ENCODE measurements around the gene CAPZA1.

Gene CAPZA1

GRCh38 chr1:112693821-112694220, 74.2 kb downstream of the CAPZA1 start:
- WGBS (ENCODE audit: extremely low coverage, insufficient coverage, insufficient read length) = no CpG with 5 or more reads among the region's 6 CpGs
- Histone ChIP-seq H3K9me3 (ENCODE audit: insufficient read depth, low read depth, low read length) (no peaks in the 10 kb centered on the region), H3K36me3 (ENCODE audit: control insufficient read depth in 1 of 2, insufficient read depth in 2 of 2, low read length in 2 of 2) (peaks cover 58 to 65% of the 10 kb centered on the region in 2 experiments), H2BK120ac (ENCODE audit: insufficient read depth, low read length, poor library complexity) (no peak overlapping the region), H2AK5ac (ENCODE audit: low read length) (no peak overlapping the region), H3K18ac (ENCODE audit: low read length) (no peak overlapping the region), H3K79me1 (ENCODE audit: low read length) (peaks cover 3% of the 10 kb centered on the region), H3K27me3 (ENCODE audit: insufficient read depth, low read length) (no peaks in the 10 kb centered on the region), H3K4me2 (ENCODE audit: low read length) (no peak overlapping the region), H2BK12ac (ENCODE audit: low read length) (no peak overlapping the region), H3K23ac (ENCODE audit: low read length) (no peak overlapping the region), H4K12ac (ENCODE audit: low read depth, low read length) (no peak overlapping the region), H3K14ac (ENCODE audit: low read length) (no peak overlapping the region), H2BK5ac (ENCODE audit: low read depth, low read length, poor library complexity) (no peak overlapping the region), H3K4me3 (ENCODE audit: low read depth, low read length) (no peak overlapping the region), H2AFZ (ENCODE audit: insufficient read depth, low read length, poor library complexity) (no peak overlapping the region), H3K9ac (ENCODE audit: low read length) (no peak overlapping the region), H3K4me1 (ENCODE audit: control insufficient read depth in 1 of 2, insufficient read depth in 2 of 2, low read length in 2 of 2) (peaks cover 12% of the 10 kb centered on the region in 2 experiments), H3K4ac (ENCODE audit: low read depth, low read length) (no peak overlapping the region), H4K91ac (ENCODE audit: low read depth, low read length) (no peak overlapping the region), H3K27ac (ENCODE audit: low read depth, low read length) (no peak overlapping the region), H3K79me2 (ENCODE audit: control insufficient read depth, insufficient read depth, low read length, poor library complexity) (no peaks in the 10 kb centered on the region), H4K8ac (ENCODE audit: low read depth, low read length) (no peak overlapping the region)
- DNase-seq = no peak

GRCh38 chr1:112694363-112694929, 74.8 kb downstream of the CAPZA1 start:
- no peak overlapping the region for H3K4me2 ChIP-seq (ENCODE audit: low read length)
- H3K27me3 ChIP-seq (ENCODE audit: insufficient read depth, low read length) = no peaks in the 10 kb centered on the region
- no peak overlapping the region for H3K23ac ChIP-seq (ENCODE audit: low read length)
- H2BK12ac ChIP-seq (ENCODE audit: low read length) = no peak overlapping the region
- no peak for DNase-seq
- H3K4ac ChIP-seq (ENCODE audit: low read depth, low read length) = no peak overlapping the region
- H2BK120ac ChIP-seq (ENCODE audit: insufficient read depth, low read length, poor library complexity) = no peak overlapping the region
- H3K9ac ChIP-seq (ENCODE audit: low read length) = no peak overlapping the region
- H4K8ac ChIP-seq (ENCODE audit: low read depth, low read length) = no peak overlapping the region
- H3K36me3 ChIP-seq (ENCODE audit: control insufficient read depth in 1 of 2, insufficient read depth in 2 of 2, low read length in 2 of 2) = peaks cover 56 to 66% of the 10 kb centered on the region in 2 experiments
- no peak overlapping the region for H3K14ac ChIP-seq (ENCODE audit: low read length)
- H3K9me3 ChIP-seq (ENCODE audit: insufficient read depth, low read depth, low read length) = no peaks in the 10 kb centered on the region
- H2BK5ac ChIP-seq (ENCODE audit: low read depth, low read length, poor library complexity) = no peak overlapping the region
- no peaks in the 10 kb centered on the region for H3K79me2 ChIP-seq (ENCODE audit: control insufficient read depth, insufficient read depth, low read length, poor library complexity)
- H3K4me3 ChIP-seq (ENCODE audit: low read depth, low read length) = no peak overlapping the region
- peaks cover 15% of the 10 kb centered on the region in 2 experiments for H3K4me1 ChIP-seq (ENCODE audit: control insufficient read depth in 1 of 2, insufficient read depth in 2 of 2, low read length in 2 of 2)
- H2AFZ ChIP-seq (ENCODE audit: insufficient read depth, low read length, poor library complexity) = no peak overlapping the region
- no peak overlapping the region for H2AK5ac ChIP-seq (ENCODE audit: low read length)
- H4K12ac ChIP-seq (ENCODE audit: low read depth, low read length) = peak overlapping the region; percentile 68
- H3K27ac ChIP-seq (ENCODE audit: low read depth, low read length) = no peak overlapping the region
- no peak overlapping the region for H4K91ac ChIP-seq (ENCODE audit: low read depth, low read length)
- WGBS (ENCODE audit: extremely low coverage, insufficient coverage, insufficient read length) = no CpG with 5 or more reads among the region's 15 CpGs
- peaks cover 5% of the 10 kb centered on the region for H3K79me1 ChIP-seq (ENCODE audit: low read length)
- no peak overlapping the region for H3K18ac ChIP-seq (ENCODE audit: low read length)

GRCh38 chr1:112695276-112695675, 75.6 kb downstream of the CAPZA1 start:
- Histone ChIP-seq H3K23ac (ENCODE audit: low read length) (no peak overlapping the region), H3K27ac (ENCODE audit: low read depth, low read length) (no peak overlapping the region), H4K91ac (ENCODE audit: low read depth, low read length) (no peak overlapping the region), H2AFZ (ENCODE audit: insufficient read depth, low read length, poor library complexity) (no peak overlapping the region), H3K36me3 (ENCODE audit: control insufficient read depth in 1 of 2, insufficient read depth in 2 of 2, low read length in 2 of 2) (peaks cover 58 to 68% of the 10 kb centered on the region in 2 experiments), H2BK12ac (ENCODE audit: low read length) (no peak overlapping the region), H3K9me3 (ENCODE audit: insufficient read depth, low read depth, low read length) (no peaks in the 10 kb centered on the region), H2BK5ac (ENCODE audit: low read depth, low read length, poor library complexity) (no peak overlapping the region), H3K4ac (ENCODE audit: low read depth, low read length) (no peak overlapping the region), H4K12ac (ENCODE audit: low read depth, low read length) (no peak overlapping the region), H3K9ac (ENCODE audit: low read length) (no peak overlapping the region), H2AK5ac (ENCODE audit: low read length) (no peak overlapping the region), H3K4me1 (ENCODE audit: control insufficient read depth in 1 of 2, insufficient read depth in 2 of 2, low read length in 2 of 2) (peaks cover 23% of the 10 kb centered on the region in 2 experiments), H4K8ac (ENCODE audit: low read depth, low read length) (no peak overlapping the region), H3K4me2 (ENCODE audit: low read length) (no peak overlapping the region), H3K79me2 (ENCODE audit: control insufficient read depth, insufficient read depth, low read length, poor library complexity) (peaks cover 1% of the 10 kb centered on the region), H3K4me3 (ENCODE audit: low read depth, low read length) (no peak overlapping the region), H3K14ac (ENCODE audit: low read length) (no peak overlapping the region), H2BK120ac (ENCODE audit: insufficient read depth, low read length, poor library complexity) (no peak overlapping the region), H3K79me1 (ENCODE audit: low read length) (peaks cover 8% of the 10 kb centered on the region), H3K18ac (ENCODE audit: low read length) (no peak overlapping the region), H3K27me3 (ENCODE audit: insufficient read depth, low read length) (no peaks in the 10 kb centered on the region)
- WGBS (ENCODE audit: extremely low coverage, insufficient coverage, insufficient read length) = no CpG with 5 or more reads among the region's 9 CpGs
- DNase-seq = no peak

- Histone ChIP-seq H4K91ac (ENCODE audit: low read depth, low read length) (no peak overlapping the region), H3K79me1 (ENCODE audit: low read length) (peaks cover 13% of the 10 kb centered on the region), H3K27ac (ENCODE audit: low read depth, low read length) (no peak overlapping the region), H3K23ac (ENCODE audit: low read length) (no peak overlapping the region), H3K18ac (ENCODE audit: low read length) (no peak overlapping the region), H3K14ac (ENCODE audit: low read length) (no peak overlapping the region), H3K4me1 (ENCODE audit: control insufficient read depth in 1 of 2, insufficient read depth in 2 of 2, low read length in 2 of 2) (peaks cover 37 to 38% of the 10 kb centered on the region in 2 experiments), H3K36me3 (ENCODE audit: control insufficient read depth in 1 of 2, insufficient read depth in 2 of 2, low read length in 2 of 2) (peaks cover 64 to 75% of the 10 kb centered on the region in 2 experiments), H3K4me3 (ENCODE audit: low read depth, low read length) (no peak overlapping the region), H4K8ac (ENCODE audit: low read depth, low read length) (no peak overlapping the region), H2AFZ (ENCODE audit: insufficient read depth, low read length, poor library complexity) (no peak overlapping the region), H3K4me2 (ENCODE audit: low read length) (no peak overlapping the region), H3K9me3 (ENCODE audit: insufficient read depth, low read depth, low read length) (no peaks in the 10 kb centered on the region), H3K27me3 (ENCODE audit: insufficient read depth, low read length) (no peaks in the 10 kb centered on the region), H4K12ac (ENCODE audit: low read depth, low read length) (no peak overlapping the region), H3K4ac (ENCODE audit: low read depth, low read length) (no peak overlapping the region), H2BK120ac (ENCODE audit: insufficient read depth, low read length, poor library complexity) (no peak overlapping the region), H2BK12ac (ENCODE audit: low read length) (no peak overlapping the region), H3K79me2 (ENCODE audit: control insufficient read depth, insufficient read depth, low read length, poor library complexity) (peaks cover 3% of the 10 kb centered on the region), H3K9ac (ENCODE audit: low read length) (no peak overlapping the region), H2BK5ac (ENCODE audit: low read depth, low read length, poor library complexity) (no peak overlapping the region), H2AK5ac (ENCODE audit: low read length) (no peak overlapping the region)
- no peak for DNase-seq
- WGBS (ENCODE audit: extremely low coverage, insufficient coverage, insufficient read length) = no CpG with 5 or more reads among the region's 7 CpGs
These were observed 77.1 kb downstream of the CAPZA1 start for GRCh38 chr1:112696578-112697314.
